Measurements from ENCODE around the gene EME1.

- TF ChIP-seq KDM5A (IDR thresholded peaks at IDR 0.05) (no peak), POLR2A (IDR thresholded peaks at IDR 0.05; ENCODE audit: low read length) (no peak), ELK1 (IDR thresholded peaks at IDR 0.05; ENCODE audit: low read depth, low read length) (no peak), JUNB (IDR thresholded peaks at IDR 0.05) (no peak)
- TF ChIP-seq, protein P1, sequence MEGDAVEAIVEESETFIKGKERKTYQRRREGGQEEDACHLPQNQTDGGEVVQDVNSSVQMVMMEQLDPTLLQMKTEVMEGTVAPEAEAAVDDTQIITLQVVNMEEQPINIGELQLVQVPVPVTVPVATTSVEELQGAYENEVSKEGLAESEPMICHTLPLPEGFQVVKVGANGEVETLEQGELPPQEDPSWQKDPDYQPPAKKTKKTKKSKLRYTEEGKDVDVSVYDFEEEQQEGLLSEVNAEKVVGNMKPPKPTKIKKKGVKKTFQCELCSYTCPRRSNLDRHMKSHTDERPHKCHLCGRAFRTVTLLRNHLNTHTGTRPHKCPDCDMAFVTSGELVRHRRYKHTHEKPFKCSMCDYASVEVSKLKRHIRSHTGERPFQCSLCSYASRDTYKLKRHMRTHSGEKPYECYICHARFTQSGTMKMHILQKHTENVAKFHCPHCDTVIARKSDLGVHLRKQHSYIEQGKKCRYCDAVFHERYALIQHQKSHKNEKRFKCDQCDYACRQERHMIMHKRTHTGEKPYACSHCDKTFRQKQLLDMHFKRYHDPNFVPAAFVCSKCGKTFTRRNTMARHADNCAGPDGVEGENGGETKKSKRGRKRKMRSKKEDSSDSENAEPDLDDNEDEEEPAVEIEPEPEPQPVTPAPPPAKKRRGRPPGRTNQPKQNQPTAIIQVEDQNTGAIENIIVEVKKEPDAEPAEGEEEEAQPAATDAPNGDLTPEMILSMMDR (IDR thresholded peaks at IDR 0.05) = no peak
Measured at GRCh38 chr17:50354198-50354597, 18.8 kb upstream of the EME1 start.

Data from A549 (cell line).